Activated CD4-positive, alpha-beta T cell treated with anti-CD3 and anti-CD28 coated beads, Interleukin-10, Interleukin-2, amounts not matched to agents 100 ng/mL and 50 ng/mL, durations not matched to agents 16 hours and 8 hours (primary cell): ENCODE data around the gene TOB1.
A peak's percentile ranks its signal among the peaks of the same experiment; 100 is the strongest.

Source experiments
- DNase-seq: peaks from one replicate; pipeline ENCODE4 v3.0.0-alpha.2; 2020

TOB1 gene, protein sequence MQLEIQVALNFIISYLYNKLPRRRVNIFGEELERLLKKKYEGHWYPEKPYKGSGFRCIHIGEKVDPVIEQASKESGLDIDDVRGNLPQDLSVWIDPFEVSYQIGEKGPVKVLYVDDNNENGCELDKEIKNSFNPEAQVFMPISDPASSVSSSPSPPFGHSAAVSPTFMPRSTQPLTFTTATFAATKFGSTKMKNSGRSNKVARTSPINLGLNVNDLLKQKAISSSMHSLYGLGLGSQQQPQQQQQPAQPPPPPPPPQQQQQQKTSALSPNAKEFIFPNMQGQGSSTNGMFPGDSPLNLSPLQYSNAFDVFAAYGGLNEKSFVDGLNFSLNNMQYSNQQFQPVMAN

DNA sequence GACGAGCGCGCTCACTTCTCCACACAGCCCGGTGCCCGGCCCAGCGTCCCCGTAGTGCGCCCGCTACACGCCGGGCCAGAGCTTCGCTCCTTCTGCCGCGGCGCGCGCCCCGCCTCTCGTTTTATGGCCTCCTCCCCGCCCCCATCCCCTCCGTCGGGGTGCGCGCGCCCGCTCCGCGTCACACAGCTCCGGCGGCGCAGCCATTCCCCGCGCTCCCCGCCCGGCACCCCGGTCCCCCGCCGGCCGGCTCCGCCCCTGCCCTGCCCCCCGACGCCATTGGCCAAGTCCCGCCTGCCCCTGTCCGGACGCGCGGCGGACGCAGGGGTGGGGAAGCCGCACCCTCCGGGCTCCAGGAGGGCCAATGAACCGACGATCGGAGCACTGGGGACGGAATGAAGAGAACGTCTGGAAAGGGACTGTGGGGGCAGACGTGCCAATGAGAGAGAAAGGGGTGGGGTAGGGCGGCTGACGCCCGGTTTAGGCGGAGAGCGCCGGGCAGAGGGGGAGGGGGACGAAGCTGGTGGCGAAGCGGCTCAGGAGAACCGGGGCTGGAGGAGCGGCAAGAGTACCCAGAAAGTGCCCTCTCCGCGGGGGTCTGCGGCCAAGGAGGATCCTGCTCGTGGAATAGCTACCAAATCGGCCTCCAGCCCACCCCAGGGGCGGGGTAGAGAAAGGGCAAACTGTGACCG, at the start of gene TOB1:
Gene TOB1, minus strand, starts transcription at position 94 of the 689 bp plus-strand sequence. CDS start 2,337 bp downstream, outside the sequence.
- peak; percentile 98 for DNase-seq

DNA sequence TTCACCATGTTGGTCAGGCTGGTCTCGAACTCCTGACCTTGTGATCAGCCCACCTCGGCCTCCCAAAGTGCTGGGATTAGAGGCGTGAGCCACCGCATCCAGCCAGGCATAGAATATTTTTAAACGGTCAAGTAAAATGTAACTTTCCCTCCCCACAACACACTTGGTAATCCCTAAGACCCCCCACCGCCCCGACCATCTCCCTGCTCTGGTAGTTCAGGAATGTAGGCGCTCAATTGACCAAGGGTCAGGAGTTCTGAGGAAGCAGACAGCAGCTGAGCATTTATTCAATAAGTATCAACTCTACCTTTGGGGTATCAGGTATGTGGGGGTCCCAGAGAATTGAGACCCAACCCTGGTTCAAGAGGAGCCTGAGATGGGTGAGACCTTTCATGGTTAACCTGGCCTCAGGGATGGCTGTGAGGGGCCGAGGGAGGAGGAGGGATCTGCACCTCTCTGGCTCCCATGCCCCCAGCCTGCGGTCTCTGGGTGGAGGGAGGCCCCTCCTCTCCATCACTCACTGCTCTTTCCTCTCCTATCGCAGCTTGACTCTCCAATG, 48.4 kb upstream of the TOB1 start:
- no peak for DNase-seq

DNA sequence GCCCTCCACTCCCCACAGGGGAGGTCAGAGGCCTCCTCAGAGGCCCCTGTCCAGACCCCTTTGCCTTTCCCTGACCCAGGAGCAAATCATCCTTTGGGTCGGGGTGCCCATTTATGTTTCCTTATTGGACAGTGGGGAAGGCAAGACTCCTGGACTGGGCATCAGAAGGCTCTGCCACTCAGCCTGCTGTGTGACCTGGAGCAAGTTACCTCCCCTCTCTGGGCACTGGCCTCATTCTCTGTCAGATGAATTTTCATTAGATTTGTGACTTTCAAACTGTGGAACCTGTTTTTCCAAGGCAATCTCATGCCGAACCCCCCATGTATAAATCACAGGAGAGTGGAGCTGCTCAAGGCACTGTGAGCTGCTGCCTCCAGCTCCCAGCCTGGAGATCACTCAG, 47.0 kb upstream of the TOB1 start:
- DNase-seq: no peak

DNA sequence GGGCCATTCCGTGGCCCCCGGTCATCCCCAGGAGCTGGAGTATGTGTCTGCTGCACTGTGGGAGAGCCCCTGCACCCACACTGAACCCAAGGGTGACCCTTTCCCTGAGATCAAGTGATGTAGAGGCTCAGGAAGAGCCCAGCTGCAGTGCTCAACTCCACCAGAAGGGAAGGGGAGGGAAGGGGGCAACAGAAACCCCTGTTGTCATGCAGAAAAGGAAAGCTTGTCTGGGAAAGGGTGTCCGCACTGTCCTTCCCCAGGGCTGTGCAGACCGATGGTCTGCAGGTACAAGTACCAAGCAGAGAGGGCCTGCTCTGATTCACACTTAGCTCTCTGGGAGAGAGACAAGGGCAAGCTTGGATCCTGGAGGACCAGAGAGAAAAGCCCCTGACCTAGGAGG, 45.7 kb upstream of the TOB1 start:
- DNase-seq: no peak

DNA sequence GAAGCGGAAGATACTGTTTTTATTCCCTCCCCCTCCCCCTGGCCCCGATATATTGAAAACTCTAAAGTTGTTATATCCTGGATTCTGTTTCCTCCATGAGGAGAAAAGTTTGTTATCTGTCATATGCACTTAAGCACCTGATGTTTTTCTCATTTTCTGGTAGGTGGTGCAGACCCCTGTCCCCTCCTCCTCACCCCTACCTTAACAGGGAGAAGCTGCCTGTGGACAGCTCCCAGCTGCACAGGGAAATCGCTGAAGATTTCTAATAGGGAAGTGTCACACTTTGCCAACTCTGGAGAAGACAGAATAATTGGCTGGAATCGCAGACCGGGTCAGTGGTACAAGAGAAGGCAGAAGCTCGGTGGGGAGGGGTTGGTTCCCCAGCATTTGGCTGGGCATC, 45.3 kb upstream of the TOB1 start:
- no peak for DNase-seq

DNA sequence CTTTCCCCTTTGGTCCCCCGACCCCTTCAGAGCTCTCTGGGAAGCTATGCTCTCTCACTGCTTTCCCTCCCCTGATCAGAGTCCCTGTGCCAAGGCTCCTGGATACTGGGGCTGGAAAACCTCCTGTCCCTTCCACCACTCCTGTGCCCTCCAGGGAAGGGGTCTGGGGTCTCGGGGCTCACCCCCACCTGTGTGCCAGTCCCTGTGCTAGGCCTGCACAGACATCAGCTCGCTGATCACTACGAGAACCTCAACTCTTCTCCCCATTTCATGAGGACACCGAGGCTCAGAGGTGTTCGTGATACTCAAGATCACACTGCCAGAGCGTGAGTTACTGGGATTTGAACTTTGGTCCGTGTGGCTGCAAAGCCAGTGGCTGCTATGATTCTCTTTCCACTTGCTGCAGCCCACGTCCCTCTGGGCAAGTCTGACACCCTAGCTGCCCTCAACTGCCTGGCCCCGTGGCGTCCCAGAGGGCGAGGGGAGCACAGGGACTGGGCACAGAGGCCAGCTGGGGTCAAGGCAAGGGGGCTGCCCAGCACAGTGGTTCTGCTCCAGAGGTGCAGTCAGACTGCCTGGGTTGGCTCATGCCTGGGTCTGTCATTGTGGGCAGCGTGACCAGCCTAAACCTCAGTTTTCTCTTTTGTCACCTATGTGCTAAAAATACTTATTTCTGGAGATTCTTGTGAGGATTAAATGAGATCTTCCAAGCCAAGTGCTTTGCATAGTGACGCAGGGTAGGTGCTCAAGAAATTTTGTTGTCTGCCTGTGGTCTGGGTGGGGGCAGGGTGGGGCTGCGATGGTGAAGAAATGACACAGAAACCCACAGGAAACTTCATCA, 43.8 kb upstream of the TOB1 start:
- DNase-seq: peak; percentile 94

DNA sequence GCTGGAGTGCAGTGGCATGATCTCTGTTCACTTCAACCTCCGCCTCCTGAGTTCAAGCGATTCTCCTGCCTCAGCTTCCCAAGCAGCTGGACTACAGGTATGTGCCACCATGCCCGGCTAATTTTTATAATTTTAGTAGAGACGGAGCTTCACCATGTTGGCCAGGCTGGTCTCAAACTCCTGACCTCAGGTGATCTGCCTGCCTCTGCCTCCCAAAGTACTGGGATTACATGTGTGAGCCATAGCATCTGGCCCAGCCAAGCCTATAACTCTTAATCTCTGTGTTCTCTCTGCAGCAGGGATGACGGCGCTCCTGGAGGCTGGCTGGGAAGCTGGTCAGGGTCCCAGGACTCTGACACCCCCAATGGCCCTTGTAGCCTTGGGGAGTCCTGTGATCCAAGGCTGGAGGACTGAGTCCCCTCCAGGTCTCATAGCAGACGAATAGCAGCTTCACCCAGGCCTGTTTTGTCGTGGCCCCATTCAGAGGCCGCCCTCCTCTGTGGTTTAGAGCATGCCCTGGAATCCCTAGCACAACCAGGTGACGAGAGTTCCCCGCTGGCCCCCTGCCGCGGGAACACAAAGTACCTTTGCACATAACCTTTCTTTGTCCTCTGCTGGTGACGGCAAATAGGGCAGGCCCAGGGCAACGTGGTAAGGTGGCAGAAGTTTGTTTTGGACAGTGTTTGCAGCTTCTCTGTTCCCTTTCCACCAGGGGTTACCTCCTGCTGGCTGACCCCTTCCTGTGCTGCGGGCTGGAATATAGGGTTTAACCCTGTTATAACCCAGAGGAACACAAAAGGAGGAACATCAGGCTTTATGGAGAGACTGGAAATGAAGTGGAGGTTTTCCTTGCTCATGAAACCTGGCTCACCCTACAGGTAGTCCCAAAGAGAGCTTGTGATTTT, 43.0 kb upstream of the TOB1 start:
- peak; percentile 39 for DNase-seq

DNA sequence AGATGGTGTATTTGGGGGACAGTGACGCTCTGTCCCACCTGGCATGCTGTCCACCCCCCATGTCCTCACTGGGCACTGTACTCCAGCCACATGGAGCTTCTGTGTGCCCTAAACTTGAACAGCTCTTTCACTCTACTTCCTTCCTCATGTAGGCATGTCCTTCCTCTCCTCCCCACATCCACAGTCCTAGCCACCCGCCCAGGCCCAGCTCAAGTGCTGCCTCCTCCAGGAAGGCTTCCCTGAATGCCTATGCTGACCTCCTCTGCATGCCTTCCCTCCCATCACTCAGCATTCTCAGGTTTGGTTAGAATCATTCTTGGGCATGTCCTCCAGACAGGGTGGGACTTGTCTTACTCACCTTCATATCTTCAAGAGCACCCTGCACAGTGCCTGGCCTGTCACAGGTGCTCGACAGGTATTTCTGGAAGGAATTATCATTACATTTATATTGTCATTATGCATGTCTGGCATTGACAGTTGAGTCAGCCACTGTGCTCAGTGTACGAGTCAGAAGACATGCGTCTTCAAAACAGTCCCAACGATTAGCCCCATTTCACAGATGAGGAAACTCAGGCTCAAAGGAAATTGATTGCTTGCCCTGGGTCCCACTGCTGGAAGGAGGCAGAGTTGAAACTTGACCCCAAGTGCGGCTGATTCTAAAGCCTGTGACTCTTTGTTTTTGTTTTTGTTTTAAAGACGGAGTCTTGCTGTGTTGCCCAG, 42.1 kb upstream of the TOB1 start:
- DNase-seq: peak; percentile 16

DNA sequence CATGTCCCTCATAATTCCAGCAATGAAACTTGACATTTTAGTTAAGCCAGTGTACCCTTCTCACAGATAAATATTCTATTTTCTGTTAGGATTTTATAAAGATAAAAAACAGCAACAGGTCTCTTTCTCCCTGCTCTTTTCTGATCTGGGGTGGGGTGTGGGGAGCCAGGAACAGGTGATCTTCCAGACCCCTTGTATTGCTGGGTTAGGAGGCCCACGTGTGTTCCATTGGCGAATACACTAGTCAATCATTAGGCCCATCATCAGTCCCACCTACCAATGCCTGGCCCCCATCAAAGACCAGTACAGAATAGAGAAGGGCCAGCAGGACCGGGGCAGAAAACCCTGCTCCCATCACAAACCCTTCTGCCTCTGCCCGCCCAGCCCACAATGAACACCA, 40.3 kb upstream of the TOB1 start:
- no peak for DNase-seq

DNA sequence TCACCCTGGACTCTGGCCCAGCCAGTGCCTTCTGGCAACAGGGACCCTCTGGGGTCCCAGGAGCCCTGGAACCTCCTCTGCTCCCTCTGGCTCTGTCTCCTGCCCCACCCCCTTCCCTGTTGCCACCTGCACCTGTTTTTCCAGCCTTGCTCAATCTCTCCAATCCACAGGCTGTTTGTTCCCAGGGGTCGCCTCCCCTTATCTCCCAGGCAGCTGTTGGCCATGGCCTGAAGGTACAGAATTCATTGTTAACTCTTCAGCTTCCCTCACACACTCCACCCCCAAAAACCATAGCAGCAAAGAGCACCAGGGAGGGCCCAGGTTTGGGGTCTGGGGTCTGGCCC, 39.3 kb upstream of the TOB1 start:
- DNase-seq: no peak

DNA sequence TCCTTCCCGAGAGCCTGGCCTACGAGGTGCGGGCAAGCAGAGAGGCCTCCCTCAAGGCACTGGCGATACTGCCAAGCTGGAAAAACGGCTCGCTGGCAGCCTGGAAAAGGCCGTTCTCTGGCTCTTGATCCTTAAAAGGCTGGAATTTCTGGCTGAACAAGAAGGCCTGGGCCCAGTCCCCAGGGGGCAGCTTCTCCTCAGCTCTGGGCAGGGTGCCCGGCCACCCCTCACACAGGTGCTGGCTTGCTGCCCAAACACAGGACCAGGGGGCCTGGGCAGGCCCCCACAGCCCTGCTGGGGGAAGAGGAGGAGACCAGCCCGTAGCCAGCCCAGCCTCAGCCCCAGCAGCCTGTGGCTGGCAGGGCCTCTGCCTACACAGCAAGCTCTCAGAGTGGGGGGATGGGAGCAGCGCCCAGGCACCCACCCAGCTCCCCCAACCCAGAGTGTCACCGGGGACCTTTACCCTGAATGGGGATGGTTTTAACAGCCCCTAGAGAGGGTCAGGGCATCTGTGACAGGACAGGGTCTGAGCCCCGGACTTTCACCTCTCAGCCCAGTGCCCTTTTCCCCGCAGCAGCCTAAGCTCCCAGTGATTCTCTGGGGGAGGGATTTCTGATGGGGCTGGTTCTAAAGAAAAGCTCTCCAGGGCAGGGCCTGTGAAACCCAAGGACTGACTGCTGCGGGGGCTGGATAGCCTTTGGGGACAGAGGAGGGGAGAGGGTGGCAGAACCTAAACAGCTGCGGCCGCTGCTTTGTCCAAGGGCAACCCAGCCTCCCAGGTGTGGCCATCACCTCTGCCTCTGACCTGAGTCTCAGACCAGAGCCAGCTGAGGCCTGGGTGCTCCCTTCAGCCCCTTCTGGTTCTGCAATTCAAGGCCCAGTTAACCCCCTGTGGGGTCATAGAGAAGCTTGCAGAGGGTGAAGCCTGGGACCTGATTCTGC, 38.6 kb upstream of the TOB1 start:
- DNase-seq: no peak

DNA sequence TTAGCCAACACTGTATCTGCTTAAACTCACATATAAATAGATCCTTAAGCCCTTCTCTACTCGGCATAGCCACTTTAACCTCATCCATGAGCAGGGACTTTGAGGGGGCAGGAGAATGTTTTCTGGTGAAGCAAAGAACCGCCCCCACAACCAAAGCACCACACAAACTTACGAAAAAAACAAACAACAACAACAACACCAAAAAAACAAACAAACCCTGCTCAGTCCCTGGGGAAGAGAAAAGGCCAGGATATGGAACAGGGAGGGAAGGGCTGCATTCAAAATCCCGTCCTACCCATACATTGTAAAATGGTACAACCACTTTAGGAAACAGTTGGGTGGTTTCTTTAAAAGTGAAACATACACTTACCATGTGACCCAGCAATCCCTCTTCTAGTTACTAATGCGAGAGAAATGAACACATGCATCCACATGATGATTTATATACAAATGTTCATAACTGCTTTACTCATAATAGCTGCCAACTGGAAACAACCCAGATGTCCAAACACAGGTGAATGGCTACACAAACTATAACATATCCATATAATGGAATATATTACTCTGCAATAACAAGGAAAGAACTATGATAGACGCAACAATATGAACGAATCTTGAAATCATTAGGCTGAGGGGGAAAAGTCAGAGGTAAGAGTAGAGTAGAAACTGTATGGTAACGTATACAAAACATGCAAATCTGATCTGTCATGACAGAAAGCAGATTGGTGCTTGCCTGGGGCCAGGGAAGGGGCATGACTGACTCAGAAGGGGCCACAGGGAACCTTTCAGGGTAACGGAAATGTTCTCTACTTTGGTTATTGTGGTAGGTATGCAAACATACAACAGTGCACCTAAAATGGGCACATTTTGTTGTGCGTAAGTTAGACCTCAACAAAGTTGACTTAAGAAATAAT, 37.7 kb upstream of the TOB1 start:
- DNase-seq: peak; percentile 77

DNA sequence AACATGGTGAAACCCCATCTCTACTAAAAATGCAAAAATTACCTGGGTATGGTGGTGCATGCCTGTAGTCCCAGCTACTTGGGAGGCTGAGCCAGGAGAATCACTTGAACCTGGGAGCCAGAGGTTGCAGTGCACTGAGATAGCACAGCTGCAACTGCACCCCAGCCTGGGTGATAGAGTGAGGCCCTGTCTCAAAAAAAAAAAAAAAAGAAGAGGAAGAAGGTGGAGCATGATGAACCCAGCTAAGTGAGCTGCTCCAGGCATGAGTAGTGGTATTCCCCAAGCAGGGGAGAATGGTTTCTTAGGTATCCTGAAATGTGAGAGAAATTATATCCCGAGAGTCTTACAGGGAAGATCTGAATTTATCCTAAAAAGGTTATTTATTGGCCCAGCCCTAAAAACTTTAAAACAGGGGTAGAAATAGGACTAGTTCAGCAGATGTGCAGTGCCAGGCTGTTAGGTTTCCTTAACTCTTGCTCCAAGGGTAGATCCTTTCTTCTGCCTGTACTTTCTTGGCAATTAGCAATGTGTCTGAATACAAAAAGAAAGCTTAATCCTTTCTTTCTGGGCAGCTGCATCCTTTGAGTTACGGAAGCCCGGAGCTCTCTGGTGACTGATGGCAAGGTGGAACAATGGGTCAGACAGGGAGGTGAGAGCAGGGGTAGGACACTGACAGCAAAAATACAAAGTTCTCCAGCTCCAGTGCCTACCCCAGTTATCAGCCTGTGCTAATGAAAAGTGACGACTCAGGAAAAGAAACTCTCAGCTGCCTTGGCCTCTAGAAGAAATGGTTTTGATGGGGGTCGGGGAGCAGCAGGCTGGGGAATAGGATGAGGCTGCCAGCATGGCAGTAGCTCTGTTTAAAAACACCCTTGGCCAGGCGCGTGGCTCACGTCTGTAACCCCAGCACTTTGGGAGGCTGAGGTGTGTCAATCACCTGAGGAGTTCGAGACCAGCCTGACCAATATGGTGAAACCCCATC, 36.5 kb upstream of the TOB1 start:
- DNase-seq: no peak

DNA sequence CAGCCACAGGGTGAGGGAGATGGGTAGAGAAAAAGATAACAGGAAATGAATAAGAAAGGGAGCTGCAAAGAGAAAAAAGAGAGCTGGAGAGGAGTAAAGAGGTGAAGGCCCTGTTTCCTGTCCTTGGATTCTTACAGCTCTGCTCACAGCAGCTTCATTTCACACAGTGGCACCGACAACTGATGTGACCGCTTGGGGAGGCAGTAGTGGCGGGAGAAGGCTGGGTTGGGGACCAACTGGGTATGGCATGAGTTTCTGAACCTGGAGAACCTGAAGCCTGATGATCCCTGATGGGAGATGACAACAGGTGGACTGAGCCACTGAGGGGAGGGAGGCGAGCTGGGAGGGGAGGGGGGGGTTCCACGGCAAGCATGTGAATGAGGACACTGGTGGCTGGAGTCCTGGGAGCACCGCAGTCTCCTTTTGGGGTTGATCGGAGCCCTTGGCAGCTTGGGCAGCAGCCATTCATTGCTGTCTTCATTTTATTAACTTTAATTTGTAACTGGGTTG, 34.3 kb upstream of the TOB1 start:
- DNase-seq: no peak

DNA sequence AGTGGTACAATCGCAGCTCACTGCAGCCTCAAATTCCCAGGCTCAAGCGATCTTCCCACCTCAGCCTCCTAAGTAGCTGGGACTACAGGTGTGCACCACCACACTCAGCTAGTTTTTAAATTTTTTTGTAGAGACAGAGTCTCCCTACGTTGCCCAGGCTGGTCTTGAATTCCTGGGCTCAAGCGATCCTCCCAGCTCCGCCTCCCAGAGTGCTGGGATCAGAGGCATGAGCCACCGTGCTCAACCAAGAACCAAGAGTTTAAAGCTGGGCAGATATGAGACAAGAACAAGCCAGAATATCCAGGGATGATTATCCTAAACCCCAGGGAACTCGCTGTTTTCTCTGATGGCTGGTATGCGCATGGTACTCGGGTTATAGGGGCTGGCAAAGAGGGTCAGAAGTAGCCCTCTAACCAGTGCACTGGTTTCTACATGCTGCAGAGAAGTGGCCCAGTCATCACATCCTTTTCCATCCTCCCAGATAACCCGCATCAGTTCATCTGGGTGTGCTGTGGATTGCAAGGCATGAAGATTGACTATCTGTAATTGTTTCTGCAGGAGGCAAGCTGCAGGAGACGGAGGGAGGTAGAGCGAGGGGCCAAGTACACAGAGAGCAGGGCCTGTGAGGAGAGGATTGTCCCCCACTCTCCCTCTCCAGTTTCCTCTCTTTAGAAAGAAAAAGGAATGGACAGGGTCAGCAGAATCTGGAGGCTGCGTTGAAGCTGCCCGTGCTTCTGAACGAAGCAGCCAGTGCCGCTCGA, 33.6 kb upstream of the TOB1 start:
- DNase-seq: no peak

DNA sequence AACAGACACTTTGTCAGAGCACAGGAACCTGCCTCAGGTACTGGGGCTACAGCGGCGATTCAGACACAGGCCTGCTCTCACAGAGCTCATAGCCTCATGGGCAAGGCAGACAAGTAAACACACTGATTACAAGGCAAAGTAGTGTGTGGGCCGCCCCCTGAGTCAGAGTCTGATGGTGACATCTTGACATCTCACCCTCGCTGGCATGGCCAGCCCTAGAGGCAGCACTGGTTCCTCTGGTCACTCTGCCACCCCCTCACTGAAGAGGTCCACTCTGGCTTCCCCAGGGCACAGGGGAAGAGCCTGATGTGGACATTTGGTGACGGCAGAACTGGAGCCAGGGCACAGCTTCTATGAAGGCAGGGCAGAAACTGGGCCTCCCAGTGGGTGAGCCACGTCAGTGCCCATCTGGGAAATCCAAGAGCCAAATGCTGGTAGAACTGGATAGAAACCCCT, 32.9 kb upstream of the TOB1 start:
- DNase-seq: no peak
